D721Med (cell line): ENCODE measurements around the gene CANT1.

Source experiments
- DNase-seq: peaks from one replicate; pipeline ENCODE4 v3.0.0; 2011; ENCODE audit warnings: low spot score; ENCODE audit not compliant: insufficient read length
- FAIRE-seq: peaks from 2 replicates; lab custom pipeline; 2011; peaks lifted over from hg19 to GRCh38; lab: Jason Lieb, UNC
- CTCF ChIP-seq: IDR thresholded peaks from 2 replicates; pipeline ENCODE4 v1.5.1; 2012; ENCODE audit warnings: mild to moderate bottlenecking, control low read depth; ENCODE audit not compliant: insufficient read depth; ENCODE audit errors: missing control alignments

CANT1 gene

GRCh38 chr17:79046916-79047280 is 37.3 kb upstream of the CANT1 start:
- no peak for TF ChIP-seq CTCF
- no peak for FAIRE-seq
- no peak for DNase-seq

- no peak for DNase-seq
- no peak for FAIRE-seq
- TF ChIP-seq CTCF: no peak
These were observed 36.8 kb upstream of the CANT1 start for GRCh38 chr17:79046197-79046915.

GRCh38 chr17:79045842-79046196 is 36.3 kb upstream of the CANT1 start:
- peak; percentile 90 for DNase-seq
- FAIRE-seq: no peak
- peak; percentile 96 for TF ChIP-seq CTCF

GRCh38 chr17:79045001-79045729 is 35.6 kb upstream of the CANT1 start:
- TF ChIP-seq CTCF: no peak
- DNase-seq: no peak
- no peak for FAIRE-seq

- no peak for DNase-seq
- no peak for TF ChIP-seq CTCF
- FAIRE-seq: no peak
These were observed 34.9 kb upstream of the CANT1 start for GRCh38 chr17:79044462-79044861.

GRCh38 chr17:79043931-79044320 is 34.4 kb upstream of the CANT1 start:
- DNase-seq (no peak), FAIRE-seq (no peak)
- TF ChIP-seq CTCF: no peak
